HCT116 (cell line): ENCODE results near the gene ATG9A. TPM values are rescaled to one million over a fixed set of nuclear protein-coding genes. Genes with fewer than 3 reads are reported as not detected.

Experiments
- ATAC-seq: fragments of 200-7000 bp; cut with Tn5 transposase; 2 replicates; pipeline ENCODE4 v1.9.1; 2020; ENCODE audit warnings: mild to moderate bottlenecking, moderate library complexity
- BruUV-seq: library from RNA; stranded (reverse); fragments of 400-500 nt; replicated peaks from 2 replicates; lab custom pipeline; 2021; lab: Mats Ljungman, UMichigan
- CTCF ChIA-PET: fragments of 300-600 bp; sonication (Branson Sonifier 250); formaldehyde crosslinking; loops from one replicate; lab custom pipeline; 2021; ENCODE audit warnings: antibody characterized with exemption; lab: Charles Lee
- POLR2A ChIA-PET: fragments of 300-600, 350-600 bp; sonication (Branson Sonifier 250); formaldehyde crosslinking; loops from one replicate; lab custom pipeline; 2021; ENCODE audit warnings: antibody characterized with exemption; lab: Charles Lee
- RAD21 ChIA-PET, 2 experiments: fragments of 300-600 bp; sonication (Branson Sonifier 250); formaldehyde crosslinking; loops; one replicate each; lab custom pipeline; 2023; ENCODE audit warnings: low total read pairs in 2 of 2; ENCODE audit not compliant: uncharacterized antibody in 2 of 2, unreplicated experiment in 2 of 2, low non-redundant PET in 1 of 2; lab: Charles Lee
- DNase-seq: peaks from one replicate; pipeline ENCODE4 v3.0.0-alpha.2; 2010; ENCODE audit warnings: low read depth, low spot score
- H2AFZ ChIP-seq: fragments of 200-600 bp; shearing (Covaris generic), sonication (generic); 2 replicates; pipeline ENCODE4 v1.6.1; 2017; ENCODE audit warnings: low read depth, mixed run types, mixed read lengths, antibody characterized with exemption, low read length; ENCODE audit not compliant: poor library complexity, severe bottlenecking
- H3K27ac ChIP-seq: 2 replicates; pipeline ENCODE4 v1.5.1; 2012; ENCODE audit warnings: low read depth, low read length
- H3K27me3 ChIP-seq: fragments of 200-600 bp; sonication (generic); 2 replicates; pipeline ENCODE4 v1.6.1; 2016; ENCODE audit warnings: mixed run types, low read length, mixed read lengths; ENCODE audit not compliant: insufficient read depth
- H3K36me3 ChIP-seq, 2 experiments: fragments of 200-500 bp in 1 of 2; fragments of 200-600 bp in 1 of 2; sonication (Bioruptor generic) in 1 of 2; sonication (generic) in 1 of 2; 2 replicates each; pipeline versions ENCODE4 v1.5.1 to v1.6.1; 2014 to 2016; ENCODE audit warnings: low read length in 2 of 2, inconsistent platforms in 1 of 2, mixed read lengths in 1 of 2, mixed run types in 1 of 2; ENCODE audit not compliant: insufficient read depth in 2 of 2, control insufficient read depth in 1 of 2
- H3K4me1 ChIP-seq, 2 experiments: fragments of 200-600 bp in 1 of 2; sonication (generic) in 1 of 2; 2 replicates each; pipeline versions ENCODE4 v1.5.1 to v1.6.1; 2012 to 2017; ENCODE audit warnings: low read length in 2 of 2, inconsistent platforms in 1 of 2, mild to moderate bottlenecking in 1 of 2, mixed read lengths in 1 of 2, mixed run types in 1 of 2, moderate library complexity in 1 of 2; ENCODE audit not compliant: insufficient read depth in 2 of 2, control insufficient read depth in 1 of 2
- H3K4me2 ChIP-seq: fragments of 200-600 bp; sonication (generic); 2 replicates; pipeline ENCODE4 v1.6.1; 2017; ENCODE audit warnings: mixed run types, low read length, mixed read lengths
- H3K4me3 ChIP-seq, 2 experiments: fragments of 200-600 bp in 1 of 2; sonication (generic) in 1 of 2; replicated peaks in 1 of 2; 2 replicates each; pipeline ENCODE4 v1.5.1; 2011 to 2016; ENCODE audit warnings: low read length in 2 of 2, control low read depth in 1 of 2, low read depth in 1 of 2, mild to moderate bottlenecking in 1 of 2, mixed read lengths in 1 of 2, mixed run types in 1 of 2
- H3K79me2 ChIP-seq: fragments of 200-600 bp; sonication (generic); 2 replicates; pipeline ENCODE4 v1.6.1; 2017; ENCODE audit warnings: mild to moderate bottlenecking, mixed run types, low read length, moderate library complexity, mixed read lengths; ENCODE audit not compliant: insufficient read depth
- H3K9ac ChIP-seq: fragments of 200-600 bp; sonication (generic); 2 replicates; pipeline ENCODE4 v1.6.1; 2016; ENCODE audit warnings: low read length, mixed read lengths
- H3K9me2 ChIP-seq: fragments of 200-600 bp; sonication (generic), shearing (Covaris generic); 2 replicates; pipeline ENCODE4 v1.6.1; 2017; ENCODE audit warnings: mixed run types, mild to moderate bottlenecking, moderate library complexity; ENCODE audit not compliant: insufficient read depth
- H3K9me3 ChIP-seq, 2 experiments: fragments of 200-500 bp in 1 of 2; fragments of 200-600 bp in 1 of 2; sonication (Bioruptor generic) in 1 of 2; sonication (generic) in 1 of 2; 2 replicates each; pipeline ENCODE4 v1.6.1; 2014 to 2017; ENCODE audit warnings: low read length in 2 of 2, mixed read lengths in 2 of 2, inconsistent platforms in 1 of 2, low read depth in 1 of 2, mild to moderate bottlenecking in 1 of 2, mixed run types in 1 of 2, moderate library complexity in 1 of 2; ENCODE audit not compliant: control insufficient read depth in 1 of 2, insufficient read depth in 1 of 2
- H4K20me1 ChIP-seq: fragments of 200-600 bp; sonication (generic), shearing (Covaris generic); 2 replicates; pipeline ENCODE4 v1.6.1; 2017; ENCODE audit warnings: mixed run types, mild to moderate bottlenecking, moderate library complexity; ENCODE audit not compliant: insufficient read depth
- CBX3 ChIP-seq: IDR thresholded peaks from 2 replicates; pipeline ENCODE4 v1.6.1; 2012; ENCODE audit warnings: low read depth
- ELF1 ChIP-seq: IDR thresholded peaks from 2 replicates; pipeline ENCODE4 v1.6.1; 2012; ENCODE audit warnings: low read depth, borderline replicate concordance
- EZH2 ChIP-seq: fragments of 200-600 bp; sonication (generic); IDR thresholded peaks from 2 replicates; pipeline ENCODE4 v1.6.1; 2017; ENCODE audit warnings: antibody characterized with exemption, mixed run types
- EZH2phosphoT487 ChIP-seq: fragments of 200-600 bp; IDR thresholded peaks from 2 replicates; pipeline ENCODE4 v1.6.1; 2018; ENCODE audit warnings: antibody characterized with exemption, borderline replicate concordance
- FOSL1 ChIP-seq: IDR thresholded peaks from 2 replicates; pipeline ENCODE4 v1.6.1; 2012; ENCODE audit warnings: low read depth
- JUND ChIP-seq: IDR thresholded peaks from 2 replicates; pipeline ENCODE4 v1.6.1; 2012
- POLR2AphosphoS5 ChIP-seq: IDR thresholded peaks from 2 replicates; pipeline ENCODE4 v1.6.1; 2011; ENCODE audit warnings: mild to moderate bottlenecking, low read depth, low read length, moderate library complexity
- SRF ChIP-seq: IDR thresholded peaks from 2 replicates; pipeline ENCODE4 v1.6.1; 2012; ENCODE audit warnings: low read depth
- ZFX ChIP-seq: fragments of 450-650 bp; IDR thresholded peaks from 2 replicates; pipeline ENCODE4 v1.6.1; 2017
- ZNF274 ChIP-seq: fragments of 200-500 bp; sonication (Bioruptor generic); IDR thresholded peaks from 2 replicates; pipeline ENCODE4 v1.6.1; 2014; ENCODE audit warnings: mild to moderate bottlenecking, low read depth, low read length, inconsistent platforms
- intact Hi-C: fragments of 100-400 bp; cut with micrococcal nuclease; formaldehyde crosslinking; loops from 2 replicates; pipeline ENCODE4 v1.10.0; 2022
- total RNA-seq: library from RNA; stranded (reverse); gene quantifications from one replicate; pipeline ENCODE4 v1.2.1, GENCODE V29; 2021; ENCODE audit not compliant: unreplicated experiment
- TF ChIP-seq, protein P1 (sequence below): IDR thresholded peaks from 2 replicates; pipeline ENCODE4 v1.6.1; 2011; ENCODE audit warnings: mild to moderate bottlenecking, low read length, moderate library complexity; ENCODE audit not compliant: insufficient replicate concordance; ENCODE audit errors: extremely low read depth
- TF ChIP-seq, protein P2 (sequence below), 3 experiments: fragments of 200-600 bp in 1 of 3; sonication (generic) in 1 of 3; IDR thresholded peaks in 2 of 3; conservative IDR thresholded peaks in 1 of 3; 2 replicates each; pipeline ENCODE4 v1.5.1; 2012 to 2017; ENCODE audit warnings: low read depth in 2 of 3, low read length in 2 of 3, antibody characterized with exemption in 1 of 3, borderline replicate concordance in 1 of 3, control low read depth in 1 of 3, mild to moderate bottlenecking in 1 of 3, mixed read lengths in 1 of 3, mixed run types in 1 of 3, moderate library complexity in 1 of 3; ENCODE audit not compliant: insufficient read depth in 1 of 3

The ATG9A gene
- total RNA-seq, 1 experiment from 2014 or later, result 51.8 TPM

DNA sequence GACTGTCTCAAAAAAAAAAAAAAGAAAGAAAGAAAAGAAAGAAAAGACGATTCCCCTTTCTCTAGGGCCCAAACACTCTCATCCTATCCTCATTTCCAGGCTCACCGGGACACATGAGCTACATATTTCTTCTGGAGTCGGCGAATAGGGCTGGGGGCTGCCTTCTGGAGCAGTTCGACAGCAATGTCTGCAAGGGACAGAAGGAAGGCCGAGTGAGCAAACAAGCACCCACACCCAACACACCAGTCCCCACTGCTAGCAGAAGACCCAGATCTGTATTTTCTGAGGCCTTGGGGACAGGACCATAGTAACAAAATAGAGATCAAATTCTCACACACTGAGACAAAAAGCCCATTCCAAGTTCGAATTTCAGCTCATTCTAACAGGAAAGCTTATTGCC lies 54.0 kb downstream of the ATG9A start:
- H3K9me3 ChIP-seq, result no peaks in the 10 kb centered on the region
- TF ChIP-seq ZFX (no peak), JUND (no peak), FOSL1 (no peak), EZH2phosphoT487 (no peak), SRF (no peak), CBX3 (no peak)
- TF ChIP-seq, protein P1, sequence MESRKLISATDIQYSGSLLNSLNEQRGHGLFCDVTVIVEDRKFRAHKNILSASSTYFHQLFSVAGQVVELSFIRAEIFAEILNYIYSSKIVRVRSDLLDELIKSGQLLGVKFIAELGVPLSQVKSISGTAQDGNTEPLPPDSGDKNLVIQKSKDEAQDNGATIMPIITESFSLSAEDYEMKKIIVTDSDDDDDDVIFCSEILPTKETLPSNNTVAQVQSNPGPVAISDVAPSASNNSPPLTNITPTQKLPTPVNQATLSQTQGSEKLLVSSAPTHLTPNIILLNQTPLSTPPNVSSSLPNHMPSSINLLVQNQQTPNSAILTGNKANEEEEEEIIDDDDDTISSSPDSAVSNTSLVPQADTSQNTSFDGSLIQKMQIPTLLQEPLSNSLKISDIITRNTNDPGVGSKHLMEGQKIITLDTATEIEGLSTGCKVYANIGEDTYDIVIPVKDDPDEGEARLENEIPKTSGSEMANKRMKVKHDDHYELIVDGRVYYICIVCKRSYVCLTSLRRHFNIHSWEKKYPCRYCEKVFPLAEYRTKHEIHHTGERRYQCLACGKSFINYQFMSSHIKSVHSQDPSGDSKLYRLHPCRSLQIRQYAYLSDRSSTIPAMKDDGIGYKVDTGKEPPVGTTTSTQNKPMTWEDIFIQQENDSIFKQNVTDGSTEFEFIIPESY, result no peak
- intact Hi-C loops, result loop anchor here (5.0 to 10.0 kb wide), 2 partner anchors 212 to 359 kb away; partner anchors contain the start of gene DNPEP
- H2AFZ ChIP-seq, result no peak overlapping the region
- H3K79me2 ChIP-seq, result peaks cover 23% of the 10 kb centered on the region
- no peaks in the 10 kb centered on the region for H3K9me2 ChIP-seq
- POLR2A ChIA-PET, result interaction anchor here (1.3 kb wide), 1 partner anchor 31 kb away, joined by 5 read pairs; the partner anchor contains the start of gene ZFAND2B
- peak overlapping the region; percentile 97; the same call in 1 of the 2 replicates for H3K27ac ChIP-seq
- peak overlapping the region; percentile 85 for H3K9ac ChIP-seq
- CTCF ChIA-PET, result interaction anchor here (1.5 to 1.9 kb wide), 2 partner anchors 120 to 173 kb away, joined by 4 to 16 read pairs; no protein-coding TSS in a partner anchor
- peak overlapping the region; percentile 98 for H3K4me2 ChIP-seq
- H3K4me3 ChIP-seq, result peak overlapping the region; percentile 87 to 93
- peaks cover 4 to 7% of the 10 kb centered on the region in 2 experiments; a peak in 2 of 4 replicates for H3K36me3 ChIP-seq
- no peaks in the 10 kb centered on the region for H3K27me3 ChIP-seq
- ATAC-seq (no peak), DNase-seq (no peak)
- no peaks in the 10 kb centered on the region for H4K20me1 ChIP-seq
- BruUV-seq, result no TSS peak
- H3K4me1 ChIP-seq, result peaks cover 10 to 27% of the 10 kb centered on the region in 2 experiments
- RAD21 ChIA-PET, result interaction anchor here (0.7 to 1.6 kb wide), 3 partner anchors 18 to 43 kb away, joined by 3 to 5 read pairs (median 3); no protein-coding TSS in a partner anchor

DNA sequence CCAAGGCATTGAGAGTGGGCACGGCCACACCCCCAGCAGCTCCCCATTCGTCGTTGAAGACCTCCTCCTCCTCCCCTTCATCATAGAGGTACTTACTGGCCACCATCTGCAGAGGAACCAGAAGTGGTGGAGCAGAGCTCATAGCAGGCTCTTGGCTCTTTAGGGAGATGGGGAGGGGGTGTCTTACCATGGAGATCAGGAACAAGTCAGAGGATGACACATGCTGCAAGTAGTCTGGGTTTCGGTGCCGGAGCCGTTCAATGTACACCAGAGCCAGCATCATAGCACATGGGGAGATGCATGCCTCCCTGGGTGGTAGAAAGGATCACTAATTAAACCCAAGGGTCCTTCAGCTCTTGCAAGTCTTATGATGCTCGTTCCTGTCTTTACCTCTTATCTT lies 54.6 kb downstream of the ATG9A start:
- BruUV-seq, result no TSS peak
- no peak overlapping the region for H3K9ac ChIP-seq
- no peaks in the 10 kb centered on the region for H3K9me3 ChIP-seq
- no peaks in the 10 kb centered on the region for H3K9me2 ChIP-seq
- POLR2A ChIA-PET, result no interaction called here
- H3K36me3 ChIP-seq, result peaks cover 4 to 7% of the 10 kb centered on the region in 2 experiments; a peak in 2 of 4 replicates
- CTCF ChIA-PET, result no interaction called here
- DNase-seq (no peak), ATAC-seq (no peak)
- RAD21 ChIA-PET, result no interaction called here
- no peaks in the 10 kb centered on the region for H3K27me3 ChIP-seq
- H3K4me3 ChIP-seq, result no peak overlapping the region
- no peak overlapping the region for H2AFZ ChIP-seq
- H3K27ac ChIP-seq, result no peak overlapping the region
- peaks cover 10 to 27% of the 10 kb centered on the region in 2 experiments for H3K4me1 ChIP-seq
- H4K20me1 ChIP-seq, result no peaks in the 10 kb centered on the region
- H3K4me2 ChIP-seq, result no peak overlapping the region
- peaks cover 22% of the 10 kb centered on the region for H3K79me2 ChIP-seq
- intact Hi-C loops, result loop anchor here (5.0 to 10.0 kb wide), 2 partner anchors 212 to 360 kb away; partner anchors contain the start of gene DNPEP
- TF ChIP-seq ZNF274 (no peak), ELF1 (no peak), EZH2 (no peak), POLR2AphosphoS5 (no peak)
- TF ChIP-seq, protein P2, sequence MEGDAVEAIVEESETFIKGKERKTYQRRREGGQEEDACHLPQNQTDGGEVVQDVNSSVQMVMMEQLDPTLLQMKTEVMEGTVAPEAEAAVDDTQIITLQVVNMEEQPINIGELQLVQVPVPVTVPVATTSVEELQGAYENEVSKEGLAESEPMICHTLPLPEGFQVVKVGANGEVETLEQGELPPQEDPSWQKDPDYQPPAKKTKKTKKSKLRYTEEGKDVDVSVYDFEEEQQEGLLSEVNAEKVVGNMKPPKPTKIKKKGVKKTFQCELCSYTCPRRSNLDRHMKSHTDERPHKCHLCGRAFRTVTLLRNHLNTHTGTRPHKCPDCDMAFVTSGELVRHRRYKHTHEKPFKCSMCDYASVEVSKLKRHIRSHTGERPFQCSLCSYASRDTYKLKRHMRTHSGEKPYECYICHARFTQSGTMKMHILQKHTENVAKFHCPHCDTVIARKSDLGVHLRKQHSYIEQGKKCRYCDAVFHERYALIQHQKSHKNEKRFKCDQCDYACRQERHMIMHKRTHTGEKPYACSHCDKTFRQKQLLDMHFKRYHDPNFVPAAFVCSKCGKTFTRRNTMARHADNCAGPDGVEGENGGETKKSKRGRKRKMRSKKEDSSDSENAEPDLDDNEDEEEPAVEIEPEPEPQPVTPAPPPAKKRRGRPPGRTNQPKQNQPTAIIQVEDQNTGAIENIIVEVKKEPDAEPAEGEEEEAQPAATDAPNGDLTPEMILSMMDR (IDR thresholded peaks at IDR 0.05 in 2 of 3, conservative IDR thresholded peaks at IDR 0.05 in 1 of 3; ENCODE audit: borderline replicate concordance in 1 of 3, insufficient read depth in 1 of 3, low read depth in 2 of 3, low read length in 2 of 3), result no peak
